HL-60/S4 (cell line): ENCODE results near the gene HEPACAM.

Experiments
- in situ Hi-C: fragments of 300-500 bp; cut with MboI; formaldehyde crosslinking; loops from 2 replicates; pipeline ENCODE4 v1.14.3; 2022; ENCODE audit warnings: low sequenced_read_pairs

The HEPACAM gene, protein sequence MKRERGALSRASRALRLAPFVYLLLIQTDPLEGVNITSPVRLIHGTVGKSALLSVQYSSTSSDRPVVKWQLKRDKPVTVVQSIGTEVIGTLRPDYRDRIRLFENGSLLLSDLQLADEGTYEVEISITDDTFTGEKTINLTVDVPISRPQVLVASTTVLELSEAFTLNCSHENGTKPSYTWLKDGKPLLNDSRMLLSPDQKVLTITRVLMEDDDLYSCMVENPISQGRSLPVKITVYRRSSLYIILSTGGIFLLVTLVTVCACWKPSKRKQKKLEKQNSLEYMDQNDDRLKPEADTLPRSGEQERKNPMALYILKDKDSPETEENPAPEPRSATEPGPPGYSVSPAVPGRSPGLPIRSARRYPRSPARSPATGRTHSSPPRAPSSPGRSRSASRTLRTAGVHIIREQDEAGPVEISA

GRCh38 chr11:124935548-124936514 lies at the start of gene HEPACAM:
HEPACAM (minus strand) TSS chr11:124936047; CDS start chr11:124936006, 41 bp downstream.
- in situ Hi-C loops: no loop called here

GRCh38 chr11:124984512-124984854 lies 48.6 kb upstream of the HEPACAM start:
- in situ Hi-C loops: no loop called here

DNA sequence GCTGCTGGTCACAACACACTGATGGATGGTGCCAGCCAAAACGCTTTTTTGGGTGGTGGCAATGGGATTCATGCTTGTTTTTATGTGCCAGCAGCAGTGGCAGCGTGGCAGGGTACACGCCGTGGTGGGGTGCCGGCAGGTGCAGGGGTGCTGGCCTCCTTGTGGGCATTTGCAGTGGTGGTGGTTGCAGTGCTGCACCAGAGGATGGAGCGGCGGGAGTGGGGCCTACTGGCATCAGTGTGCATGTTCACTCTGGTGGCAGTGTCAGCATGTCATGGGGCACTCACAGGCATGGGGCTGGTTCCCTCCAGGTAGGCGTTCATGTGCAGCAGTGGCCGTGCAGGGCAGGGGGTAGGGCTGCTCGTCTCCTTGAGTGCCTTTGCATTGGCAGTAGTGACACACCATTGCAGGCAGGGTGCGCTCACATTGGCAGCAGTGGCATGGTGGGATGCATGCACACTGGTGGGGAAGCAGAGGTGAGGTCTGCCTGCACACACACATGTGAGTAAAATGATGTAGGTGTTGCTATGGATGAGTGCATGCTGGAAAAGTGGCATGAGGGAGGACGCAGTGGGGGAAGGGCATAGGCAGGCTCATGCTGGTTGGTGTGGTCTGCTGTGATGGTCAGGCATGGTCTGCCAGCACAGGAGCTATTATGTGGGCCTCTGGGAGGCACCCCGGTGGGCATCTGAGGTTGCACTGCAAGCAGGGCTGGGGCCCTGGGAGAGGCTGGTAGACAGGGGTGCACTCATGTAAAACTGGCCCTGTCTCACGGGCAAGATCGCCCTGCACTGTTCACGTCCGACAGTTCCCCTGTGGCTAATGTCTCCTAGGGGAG lies 48.0 kb upstream of the HEPACAM start:
- in situ Hi-C loops: no loop called here

DNA sequence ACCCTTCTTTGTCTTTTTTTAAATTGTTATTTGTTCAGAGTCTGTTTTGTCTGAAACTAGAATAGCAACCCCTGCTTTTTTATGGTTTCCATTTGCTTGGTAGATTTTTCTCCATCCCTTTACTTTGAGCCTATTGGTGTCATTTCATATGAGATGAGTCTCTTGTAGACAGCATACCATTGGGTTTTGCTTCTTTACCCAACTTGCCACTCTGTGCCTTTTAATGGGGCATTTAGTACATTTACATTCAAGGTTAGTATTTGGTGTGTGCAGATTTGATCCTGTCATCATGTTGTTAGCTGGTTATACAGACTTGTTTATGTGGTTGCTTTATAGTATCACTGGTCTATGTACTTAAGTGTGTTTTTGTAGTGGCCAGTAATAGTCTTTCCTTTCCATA lies 46.2 kb upstream of the HEPACAM start:
- in situ Hi-C loops: no loop called here

DNA sequence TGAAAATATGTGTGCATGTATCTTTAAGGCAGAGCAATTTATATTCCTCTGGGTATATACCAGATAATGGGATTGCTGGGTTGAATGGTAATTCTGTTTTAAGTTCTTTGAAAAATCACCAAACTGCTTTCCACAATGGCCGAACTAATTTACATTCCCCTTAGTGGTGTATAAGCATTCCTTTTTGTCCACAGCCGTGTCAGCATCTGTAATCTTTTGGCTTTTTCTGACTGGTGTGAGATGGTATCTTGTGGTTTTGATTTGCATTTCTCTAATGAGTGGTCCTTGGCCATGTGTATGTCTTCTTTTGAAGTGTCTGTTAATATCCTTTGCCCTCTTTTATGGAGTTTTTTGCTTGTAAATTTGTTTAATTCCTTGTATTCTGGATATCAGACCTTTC lies 42.5 kb upstream of the HEPACAM start:
- in situ Hi-C loops: no loop called here

GRCh38 chr11:124977006-124977405 lies 41.2 kb upstream of the HEPACAM start:
- in situ Hi-C loops: no loop called here

DNA sequence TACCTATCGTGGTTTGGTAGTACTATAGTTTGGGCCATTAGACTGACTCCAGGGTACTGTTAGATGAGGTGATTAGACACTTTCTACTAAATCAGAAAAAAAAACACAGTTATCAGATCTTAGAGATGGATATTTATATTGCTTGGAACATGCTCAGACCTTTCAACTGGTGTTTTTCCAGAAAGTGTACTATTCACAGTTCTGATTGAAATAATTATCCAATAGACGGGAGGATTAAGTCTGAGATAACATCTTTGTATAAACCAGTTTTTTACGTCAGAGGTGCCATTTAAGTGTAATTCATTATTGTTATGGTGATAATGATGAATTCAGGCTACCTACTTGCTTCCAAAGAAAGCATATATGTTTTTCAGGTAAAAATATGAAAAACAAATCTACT lies 40.7 kb upstream of the HEPACAM start:
- in situ Hi-C loops: no loop called here

DNA sequence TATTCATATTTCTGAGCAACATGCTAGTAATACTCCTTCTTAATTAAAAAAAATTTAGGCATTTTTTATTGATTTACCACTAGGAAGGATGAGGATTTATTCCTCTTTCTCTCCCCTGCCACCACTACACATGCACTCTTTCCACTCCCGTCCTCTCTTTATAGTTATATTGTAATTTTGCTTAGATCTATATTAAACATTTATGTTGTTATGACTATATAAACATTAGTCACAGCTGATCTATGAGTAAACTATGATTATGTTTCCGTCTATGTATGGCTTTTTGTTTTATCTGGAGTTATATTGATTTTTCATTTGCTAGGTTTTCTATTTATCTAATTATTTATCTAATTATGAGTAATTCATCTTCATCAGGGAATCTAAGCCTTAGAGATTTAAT lies 36.0 kb upstream of the HEPACAM start:
- in situ Hi-C loops: loop anchor here (25.0 kb wide), 1 partner anchor 390 kb away; no protein-coding TSS in a partner anchor

- in situ Hi-C loops: loop anchor here (25.0 kb wide), 1 partner anchor 391 kb away; no protein-coding TSS in a partner anchor
Observed at GRCh38 chr11:124970925-124971324, 35.1 kb upstream of the HEPACAM start.

DNA sequence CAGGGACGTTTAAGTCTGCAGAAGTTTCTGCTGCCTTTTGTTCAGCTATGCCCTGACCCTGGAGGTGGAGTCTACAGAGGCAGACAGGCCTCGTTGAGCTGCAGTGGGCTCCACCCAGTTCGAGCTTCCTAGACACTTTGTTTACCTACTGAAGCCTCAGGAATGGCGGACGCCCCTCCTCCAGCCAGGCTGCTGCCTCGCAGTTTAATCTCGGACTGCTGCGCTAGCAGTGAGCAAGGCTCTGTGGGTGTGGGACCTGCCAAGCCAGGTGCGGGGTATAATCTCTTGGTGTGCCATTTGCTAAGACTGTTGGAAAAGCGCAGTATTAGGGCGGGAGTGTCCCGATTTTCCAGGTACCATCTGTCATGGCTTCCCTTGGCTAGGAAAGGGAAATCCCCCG lies 32.4 kb upstream of the HEPACAM start:
- in situ Hi-C loops: loop anchor here (10.0 to 25.0 kb wide), 2 partner anchors 177 to 394 kb away; no protein-coding TSS in a partner anchor

DNA sequence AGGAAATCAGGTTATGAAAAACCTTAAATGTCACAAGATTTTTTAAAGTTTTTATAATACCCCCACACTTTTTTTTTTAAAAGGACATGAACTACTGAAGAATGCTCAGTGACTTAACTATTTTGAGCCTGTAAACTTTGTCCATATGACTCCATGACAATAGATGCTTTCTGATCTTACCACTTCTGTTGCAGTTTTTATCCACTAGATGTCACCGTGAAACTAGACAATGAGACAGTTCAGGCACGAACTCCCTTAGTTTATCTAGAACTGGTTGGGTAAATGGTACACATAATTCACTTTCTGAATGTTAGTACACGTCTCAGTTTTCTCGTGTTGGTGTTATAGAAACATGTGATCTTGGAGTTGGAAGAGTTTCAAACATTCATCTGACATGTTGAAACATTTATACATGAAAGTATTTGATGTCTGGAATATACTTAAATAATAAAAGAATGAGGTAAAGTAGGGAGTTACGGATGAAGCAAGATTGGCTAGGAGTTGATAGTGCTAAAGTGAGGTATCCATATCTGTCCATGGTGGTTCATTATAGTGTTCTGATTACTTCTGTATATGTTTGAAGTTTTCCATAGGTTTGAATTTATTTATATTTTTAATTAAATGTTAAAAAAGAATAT lies 26.2 kb upstream of the HEPACAM start:
- in situ Hi-C loops: loop anchor here (10.0 to 25.0 kb wide), 2 partner anchors 183 to 400 kb away; no protein-coding TSS in a partner anchor

DNA sequence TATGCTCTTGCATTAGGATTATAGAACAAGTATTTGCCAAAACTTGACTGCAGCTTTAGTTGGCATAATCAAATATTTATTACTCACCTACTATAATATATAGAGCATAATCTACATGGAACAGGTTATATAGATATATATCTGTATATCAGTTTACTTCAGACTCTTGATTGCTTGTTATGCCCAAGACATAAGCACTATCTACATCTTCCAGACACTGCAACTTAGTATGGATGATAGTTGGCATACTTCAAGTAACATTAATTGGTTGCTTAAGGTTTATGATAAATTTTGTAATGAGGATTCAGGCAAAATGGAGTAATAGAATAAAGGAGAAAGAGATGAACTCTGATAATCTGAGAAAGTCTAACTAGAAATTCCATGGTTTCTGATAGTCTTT lies 19.2 kb upstream of the HEPACAM start:
- in situ Hi-C loops: loop anchor here (25.0 kb wide), 1 partner anchor 407 kb away; no protein-coding TSS in a partner anchor

- in situ Hi-C loops: loop anchor here (25.0 kb wide), 1 partner anchor 408 kb away; no protein-coding TSS in a partner anchor
Observed at GRCh38 chr11:124954590-124954955, 18.7 kb upstream of the HEPACAM start.

DNA sequence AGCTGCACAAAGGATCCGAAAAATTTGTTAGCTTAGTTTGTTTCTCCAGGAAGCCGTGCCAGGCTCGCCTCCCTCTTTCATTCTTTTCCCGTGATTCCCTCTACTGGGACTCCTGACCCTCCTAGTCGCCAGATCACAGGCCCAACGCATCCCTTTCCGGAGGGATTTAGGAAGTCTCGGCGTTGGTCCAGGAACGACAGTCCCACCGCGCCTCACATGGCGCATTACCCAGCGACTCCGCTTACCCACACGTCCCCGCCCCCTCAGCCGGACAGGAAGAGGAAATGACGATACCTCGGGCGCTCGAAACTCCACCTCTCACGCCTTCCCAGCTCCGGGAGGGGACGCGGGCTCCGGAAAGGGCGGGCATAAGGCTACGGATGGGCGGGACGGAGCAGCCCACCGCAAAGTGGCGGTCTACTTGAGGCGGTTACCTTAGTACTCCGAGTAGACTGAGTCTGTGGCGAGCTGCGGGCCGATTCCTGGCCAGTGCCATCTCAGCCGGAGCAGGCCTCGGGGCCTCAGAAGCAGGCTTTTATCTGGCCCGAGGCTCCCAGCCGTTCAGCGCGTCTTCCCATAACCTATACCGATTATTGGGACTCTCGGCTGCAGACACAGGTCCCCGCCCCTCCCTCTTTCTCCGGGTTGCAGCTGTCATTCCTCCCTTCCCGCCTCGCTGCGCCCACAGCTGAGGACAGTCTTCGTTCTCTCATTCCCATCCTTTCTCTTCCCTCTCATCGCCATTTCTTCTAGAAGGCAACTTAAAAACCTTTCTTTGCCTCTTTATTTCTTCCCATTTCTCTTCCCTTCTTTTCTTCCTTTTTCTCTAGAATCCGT lies 18.1 kb upstream of the HEPACAM start, which contains the start of gene CCDC15:
Gene CCDC15, plus strand, starts transcription at position 450 of the 837 bp plus-strand sequence. CDS start 531 bp downstream, outside the sequence.
- in situ Hi-C loops: loop anchor here (25.0 kb wide), 1 partner anchor 408 kb away; no protein-coding TSS in a partner anchor

DNA sequence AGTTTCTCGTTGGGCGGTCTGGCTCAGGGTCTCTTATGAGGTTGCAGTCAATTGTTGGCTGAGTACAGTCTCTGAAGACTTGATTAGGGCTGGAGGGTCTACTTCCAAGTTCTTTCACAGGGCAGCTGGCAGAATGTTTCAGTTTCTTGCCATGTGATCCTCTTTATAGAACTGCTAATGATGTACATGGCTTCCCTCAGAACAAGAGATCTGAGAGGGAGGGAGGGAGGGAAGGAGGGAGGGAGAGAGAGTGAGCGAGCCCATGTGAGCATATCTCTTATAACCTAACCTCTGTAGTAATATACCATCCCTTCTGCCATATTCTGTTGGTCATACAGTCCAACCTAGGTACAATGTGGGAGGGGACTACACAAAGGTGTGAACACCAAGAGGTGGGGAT lies 15.5 kb upstream of the HEPACAM start:
- in situ Hi-C loops: loop anchor here (25.0 kb wide), 1 partner anchor 411 kb away; no protein-coding TSS in a partner anchor

DNA sequence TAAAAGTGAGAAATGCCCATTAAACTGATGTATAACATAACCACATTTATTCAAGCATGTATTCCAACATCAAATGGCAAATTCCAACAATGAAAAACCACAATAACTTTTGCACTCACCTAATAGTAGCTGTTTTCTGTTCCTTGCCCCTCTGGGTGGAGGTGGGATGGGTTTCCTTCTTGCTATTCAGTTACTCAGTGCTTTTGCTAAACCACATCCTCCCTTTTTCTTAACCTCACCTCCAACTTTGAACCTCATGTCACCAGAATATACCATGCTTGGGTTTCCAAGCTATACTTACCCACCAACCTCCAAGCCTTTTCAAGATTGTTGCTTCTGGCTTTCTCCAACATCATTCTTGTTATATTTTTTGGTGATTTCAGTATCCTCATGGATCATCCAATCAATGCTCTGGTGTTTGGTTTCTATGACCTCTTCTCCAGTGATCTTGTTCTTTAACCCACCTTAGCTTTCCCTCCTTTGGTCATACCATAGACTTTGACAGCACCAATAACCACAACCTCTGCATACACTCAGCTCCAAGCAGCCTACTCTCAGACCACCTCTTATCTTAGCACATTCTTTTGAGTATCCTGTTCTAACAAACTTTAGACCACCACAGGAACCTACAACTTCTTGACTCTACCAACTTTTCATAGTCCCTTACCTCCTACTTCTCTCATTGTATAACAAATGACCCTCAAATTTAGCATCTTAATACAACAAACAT lies 14.9 kb upstream of the HEPACAM start:
- in situ Hi-C loops: loop anchor here (25.0 kb wide), 1 partner anchor 412 kb away; no protein-coding TSS in a partner anchor

GRCh38 chr11:124946735-124947141 lies 10.9 kb upstream of the HEPACAM start:
- in situ Hi-C loops: no loop called here

- in situ Hi-C loops: no loop called here
Observed at GRCh38 chr11:124945826-124946225, 10.0 kb upstream of the HEPACAM start.
